Brain microvascular endothelial cell (primary cell): ENCODE measurements around the gene TSPAN5.

Experiments
- DNase-seq: peaks from one replicate; pipeline ENCODE4 v3.0.0-alpha.2; 2020
- H3K27ac ChIP-seq: fragments of 250-450 bp; sonication (Bioruptor Pico); 2 replicates; pipeline ENCODE4 v1.5.1; 2020; ENCODE audit warnings: mild to moderate bottlenecking, moderate library complexity
- H3K27me3 ChIP-seq: fragments of 250-450 bp; sonication (Bioruptor Pico); replicated peaks from 2 replicates; pipeline ENCODE4 v1.5.1; 2020; ENCODE audit warnings: mild to moderate bottlenecking
- H3K36me3 ChIP-seq: fragments of 250-450 bp; sonication (Bioruptor Pico); replicated peaks from 2 replicates; pipeline ENCODE4 v1.5.1; 2020; ENCODE audit warnings: mild to moderate bottlenecking
- H3K4me3 ChIP-seq: 2 replicates; pipeline ENCODE4 v1.5.1; 2011; ENCODE audit warnings: low read depth, mild to moderate bottlenecking, control low read depth, low read length, moderate library complexity
- in situ Hi-C: cut with HindIII; loops from 2 replicates; pipeline ENCODE4 v1.10.0; 2017; ENCODE audit warnings: low sequenced_read_pairs, low pct_ligation_motif_present
- TF ChIP-seq, protein P1 (sequence below): IDR thresholded peaks from 2 replicates; pipeline ENCODE4 v1.5.1; 2011; ENCODE audit warnings: low read depth, mild to moderate bottlenecking, moderate library complexity, low read length, control low read depth, inconsistent platforms; ENCODE audit errors: missing control alignments

TSPAN5 gene

DNA sequence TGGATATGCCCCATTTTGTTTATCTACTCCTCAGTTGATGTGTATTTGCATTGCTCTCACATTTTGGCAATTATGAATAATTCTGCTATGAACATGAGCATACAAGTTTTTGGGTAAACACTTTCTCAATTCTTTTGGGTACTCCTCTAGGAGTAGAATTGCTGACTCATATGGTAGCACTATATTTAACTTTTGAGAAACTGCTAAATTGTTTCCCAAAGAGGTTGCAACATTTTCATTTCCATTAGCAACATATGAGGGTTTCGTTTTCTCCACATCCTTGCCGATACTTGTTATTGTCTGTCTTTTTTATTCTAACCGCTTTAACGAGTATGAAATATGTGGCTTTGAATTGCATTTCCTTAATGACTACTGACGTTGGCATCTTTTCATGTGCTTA lies 185.4 kb downstream of the TSPAN5 start:
- Histone ChIP-seq H3K4me3 (no peak overlapping the region), H3K36me3 (peaks cover 11% of the 10 kb centered on the region), H3K27me3 (no peaks in the 10 kb centered on the region), H3K27ac (no peak overlapping the region)
- TF ChIP-seq, protein P1, sequence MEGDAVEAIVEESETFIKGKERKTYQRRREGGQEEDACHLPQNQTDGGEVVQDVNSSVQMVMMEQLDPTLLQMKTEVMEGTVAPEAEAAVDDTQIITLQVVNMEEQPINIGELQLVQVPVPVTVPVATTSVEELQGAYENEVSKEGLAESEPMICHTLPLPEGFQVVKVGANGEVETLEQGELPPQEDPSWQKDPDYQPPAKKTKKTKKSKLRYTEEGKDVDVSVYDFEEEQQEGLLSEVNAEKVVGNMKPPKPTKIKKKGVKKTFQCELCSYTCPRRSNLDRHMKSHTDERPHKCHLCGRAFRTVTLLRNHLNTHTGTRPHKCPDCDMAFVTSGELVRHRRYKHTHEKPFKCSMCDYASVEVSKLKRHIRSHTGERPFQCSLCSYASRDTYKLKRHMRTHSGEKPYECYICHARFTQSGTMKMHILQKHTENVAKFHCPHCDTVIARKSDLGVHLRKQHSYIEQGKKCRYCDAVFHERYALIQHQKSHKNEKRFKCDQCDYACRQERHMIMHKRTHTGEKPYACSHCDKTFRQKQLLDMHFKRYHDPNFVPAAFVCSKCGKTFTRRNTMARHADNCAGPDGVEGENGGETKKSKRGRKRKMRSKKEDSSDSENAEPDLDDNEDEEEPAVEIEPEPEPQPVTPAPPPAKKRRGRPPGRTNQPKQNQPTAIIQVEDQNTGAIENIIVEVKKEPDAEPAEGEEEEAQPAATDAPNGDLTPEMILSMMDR: no peak
- no peak for DNase-seq
- in situ Hi-C loops: no loop called here

DNA sequence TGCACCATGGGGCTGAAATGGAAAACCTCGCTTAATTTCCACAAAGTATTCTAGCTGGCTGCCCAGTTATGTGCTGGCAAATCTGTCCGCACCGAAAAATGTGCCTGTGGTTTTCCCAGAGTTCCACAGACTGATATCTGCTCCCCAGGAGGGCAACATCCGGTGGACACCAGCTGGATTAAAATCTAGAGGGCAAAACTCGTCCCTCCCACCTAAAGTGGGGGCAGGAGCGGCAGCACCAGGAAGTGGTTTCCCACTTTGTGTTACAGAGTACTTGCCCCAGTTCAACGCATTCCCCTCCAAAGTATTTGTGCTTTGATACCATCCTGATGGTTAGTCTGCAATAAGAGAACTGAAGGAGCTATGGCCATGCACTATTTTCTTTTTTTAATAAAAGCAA lies 187.6 kb downstream of the TSPAN5 start:
- TF ChIP-seq, protein P1: no peak
- peak; percentile 78 for DNase-seq
- H3K36me3 ChIP-seq: peaks cover 8% of the 10 kb centered on the region
- no peaks in the 10 kb centered on the region for H3K27me3 ChIP-seq
- H3K4me3 ChIP-seq: no peak overlapping the region
- in situ Hi-C loops: no loop called here
- H3K27ac ChIP-seq: peak overlapping the region; percentile 62

DNA sequence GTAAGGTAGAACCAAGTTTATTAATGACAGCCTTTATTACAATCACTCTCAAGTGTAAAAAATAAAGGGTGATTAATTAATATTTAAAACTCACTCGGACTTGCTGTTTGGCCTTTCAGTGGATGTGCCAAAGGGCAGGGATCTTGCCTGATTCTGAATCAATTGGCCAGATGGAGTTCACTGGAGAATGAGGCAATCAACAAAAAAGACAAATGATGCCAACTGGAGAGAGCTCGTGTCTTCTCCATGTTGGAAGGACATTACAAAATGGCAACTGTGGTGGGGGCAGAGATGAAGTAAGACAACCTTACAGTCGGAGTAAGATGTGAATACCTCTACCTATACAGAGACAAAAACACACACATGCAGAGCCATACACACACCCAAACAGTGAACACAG lies 188.0 kb downstream of the TSPAN5 start:
- Histone ChIP-seq H3K4me3 (no peak overlapping the region), H3K27ac (peak overlapping the region; percentile 62), H3K36me3 (peaks cover 8% of the 10 kb centered on the region), H3K27me3 (no peaks in the 10 kb centered on the region)
- TF ChIP-seq, protein P1: no peak
- no peak for DNase-seq
- in situ Hi-C loops: no loop called here

DNA sequence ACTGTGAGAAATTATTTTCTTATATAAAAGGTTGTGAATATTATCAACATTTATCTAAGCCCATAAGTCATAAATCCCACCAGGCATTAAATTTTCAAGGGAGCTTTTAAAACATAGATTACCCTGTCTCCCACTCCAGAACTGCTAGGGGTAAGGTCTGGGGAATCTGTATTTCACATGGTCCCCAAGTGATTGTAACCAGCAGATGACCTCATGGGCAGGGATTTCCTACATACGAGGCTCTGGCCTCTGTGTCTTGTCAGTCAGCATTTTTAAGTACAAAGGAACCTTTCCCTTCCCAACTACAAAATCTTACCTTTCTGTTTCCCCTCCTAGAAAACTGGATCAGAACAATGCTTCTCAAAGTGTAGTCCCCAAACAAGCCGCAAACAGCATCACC lies 188.6 kb downstream of the TSPAN5 start:
- Histone ChIP-seq H3K4me3 (no peak overlapping the region), H3K27me3 (no peaks in the 10 kb centered on the region), H3K36me3 (peaks cover 8% of the 10 kb centered on the region), H3K27ac (peak overlapping the region; percentile 62)
- DNase-seq: no peak
- in situ Hi-C loops: no loop called here
- TF ChIP-seq, protein P1: no peak

DNA sequence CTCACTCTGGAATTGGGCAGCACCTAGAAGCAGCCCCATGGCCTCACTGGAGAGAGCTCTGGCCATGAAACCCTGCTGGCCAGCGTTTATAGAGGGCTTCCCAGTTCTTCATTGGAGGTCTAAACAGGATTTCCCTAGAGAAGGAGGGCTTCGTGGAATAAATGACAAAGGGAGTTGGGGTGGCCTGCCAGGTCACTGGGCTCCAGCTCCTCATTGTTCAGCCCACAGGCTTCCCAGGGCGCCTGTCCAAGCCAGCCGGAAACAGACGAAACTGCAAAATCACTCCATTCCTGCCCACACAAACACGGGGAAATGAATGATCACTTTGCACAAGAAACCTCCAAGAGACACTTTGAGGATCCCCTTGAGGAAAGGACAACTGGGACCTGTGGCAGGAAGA lies 189.7 kb downstream of the TSPAN5 start:
- Histone ChIP-seq H3K4me3 (no peak overlapping the region), H3K36me3 (peaks cover 8% of the 10 kb centered on the region), H3K27me3 (no peaks in the 10 kb centered on the region), H3K27ac (peak overlapping the region; percentile 68)
- peak; percentile 47 for DNase-seq
- in situ Hi-C loops: no loop called here
- TF ChIP-seq, protein P1: peak; percentile 5

DNA sequence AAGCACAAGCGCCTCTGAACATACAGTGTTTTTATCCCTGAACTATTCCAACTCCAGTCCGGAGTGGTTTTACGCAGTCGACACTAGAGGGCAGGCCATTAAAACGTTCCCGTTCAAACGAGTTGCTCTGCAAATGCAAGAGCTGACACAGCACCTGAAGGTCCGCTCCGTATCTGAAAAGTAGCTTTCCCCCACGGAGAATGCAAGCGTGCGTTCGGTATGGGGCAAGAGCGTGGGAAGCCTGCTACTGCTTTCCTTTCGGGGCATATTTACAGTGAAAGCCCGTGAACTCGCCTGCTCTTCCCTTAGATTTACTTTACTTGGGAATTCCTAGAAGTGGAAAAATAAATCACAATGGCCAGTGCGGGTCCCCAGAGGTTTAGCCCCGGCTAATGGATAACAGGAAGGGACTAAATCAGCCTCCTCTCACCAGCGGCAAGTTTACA lies 190.8 kb downstream of the TSPAN5 start:
- DNase-seq: peak; percentile 91
- Histone ChIP-seq H3K4me3 (peak overlapping the region; percentile 42), H3K27ac (peak overlapping the region; percentile 64), H3K36me3 (peaks cover 8% of the 10 kb centered on the region), H3K27me3 (no peaks in the 10 kb centered on the region)
- in situ Hi-C loops: no loop called here
- TF ChIP-seq, protein P1: peak; percentile 84
